ENCODE measurements around the gene ZFR. TPM values are rescaled to one million over a fixed set of nuclear protein-coding genes. Genes with fewer than 3 reads are reported as not detected.

The ZFR gene
- total RNA-seq, 3 donors from 2014 or later = 44.0 to 73.3 (median 44.7) TPM

DNA sequence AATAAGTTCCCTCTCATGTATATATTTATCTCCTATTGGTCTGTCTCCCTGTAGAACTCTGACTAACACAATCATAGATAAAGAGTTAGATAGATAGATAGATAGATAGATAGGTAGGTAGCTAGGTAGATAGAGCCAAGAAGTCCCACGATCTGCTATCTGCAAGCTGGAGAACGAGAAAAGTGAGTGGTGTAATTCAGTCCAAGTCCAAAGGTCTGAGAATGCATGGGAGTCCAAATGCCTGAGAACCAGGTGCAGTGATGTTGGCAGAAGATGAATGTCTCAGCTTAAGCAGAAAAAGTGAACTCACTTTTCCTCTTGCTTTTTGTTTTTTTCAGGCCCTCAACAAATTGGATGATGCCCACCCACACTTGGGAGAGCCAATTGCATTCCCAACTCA, 37.7 kb upstream of the ZFR start:
- peak; percentile 56 for ATAC-seq
- H3K4me3 ChIP-seq = no peak overlapping the region
- DNase-seq = peak in 1 of 3 donors; percentile 19
- intact Hi-C loops (cut with DNase I, micrococcal nuclease) = no loop called here
- TF ChIP-seq, protein P1, sequence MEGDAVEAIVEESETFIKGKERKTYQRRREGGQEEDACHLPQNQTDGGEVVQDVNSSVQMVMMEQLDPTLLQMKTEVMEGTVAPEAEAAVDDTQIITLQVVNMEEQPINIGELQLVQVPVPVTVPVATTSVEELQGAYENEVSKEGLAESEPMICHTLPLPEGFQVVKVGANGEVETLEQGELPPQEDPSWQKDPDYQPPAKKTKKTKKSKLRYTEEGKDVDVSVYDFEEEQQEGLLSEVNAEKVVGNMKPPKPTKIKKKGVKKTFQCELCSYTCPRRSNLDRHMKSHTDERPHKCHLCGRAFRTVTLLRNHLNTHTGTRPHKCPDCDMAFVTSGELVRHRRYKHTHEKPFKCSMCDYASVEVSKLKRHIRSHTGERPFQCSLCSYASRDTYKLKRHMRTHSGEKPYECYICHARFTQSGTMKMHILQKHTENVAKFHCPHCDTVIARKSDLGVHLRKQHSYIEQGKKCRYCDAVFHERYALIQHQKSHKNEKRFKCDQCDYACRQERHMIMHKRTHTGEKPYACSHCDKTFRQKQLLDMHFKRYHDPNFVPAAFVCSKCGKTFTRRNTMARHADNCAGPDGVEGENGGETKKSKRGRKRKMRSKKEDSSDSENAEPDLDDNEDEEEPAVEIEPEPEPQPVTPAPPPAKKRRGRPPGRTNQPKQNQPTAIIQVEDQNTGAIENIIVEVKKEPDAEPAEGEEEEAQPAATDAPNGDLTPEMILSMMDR (IDR thresholded peaks at IDR 0.05) = no peak
- no peaks in the 10 kb centered on the region for H3K36me3 ChIP-seq (ENCODE audit: low read depth)
- H3K9me3 ChIP-seq = no peaks in the 10 kb centered on the region
- no peaks in the 10 kb centered on the region for H3K4me1 ChIP-seq (ENCODE audit: low read depth)

DNA sequence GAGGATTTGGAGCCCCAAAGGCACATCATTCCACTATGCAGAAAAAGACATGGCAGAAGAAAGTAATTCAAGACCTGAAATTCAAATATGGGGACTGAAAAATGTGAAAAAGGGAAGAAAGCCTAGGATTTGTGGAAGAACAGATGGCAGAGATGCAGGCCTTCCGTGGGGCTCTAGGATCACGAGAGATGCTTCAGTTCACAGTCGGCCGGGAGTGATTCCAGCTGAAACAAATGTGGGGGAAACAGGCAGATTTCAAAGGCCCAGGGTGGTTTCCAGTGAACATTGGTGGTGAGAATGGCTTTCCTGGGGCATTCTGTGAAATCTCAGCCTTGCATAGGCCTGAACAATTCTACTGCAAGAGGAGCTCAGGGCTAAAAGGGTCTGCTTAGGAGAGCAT, 34.6 kb upstream of the ZFR start:
- DNase-seq = no peak
- TF ChIP-seq, protein P1 (IDR thresholded peaks at IDR 0.05) = no peak

DNA sequence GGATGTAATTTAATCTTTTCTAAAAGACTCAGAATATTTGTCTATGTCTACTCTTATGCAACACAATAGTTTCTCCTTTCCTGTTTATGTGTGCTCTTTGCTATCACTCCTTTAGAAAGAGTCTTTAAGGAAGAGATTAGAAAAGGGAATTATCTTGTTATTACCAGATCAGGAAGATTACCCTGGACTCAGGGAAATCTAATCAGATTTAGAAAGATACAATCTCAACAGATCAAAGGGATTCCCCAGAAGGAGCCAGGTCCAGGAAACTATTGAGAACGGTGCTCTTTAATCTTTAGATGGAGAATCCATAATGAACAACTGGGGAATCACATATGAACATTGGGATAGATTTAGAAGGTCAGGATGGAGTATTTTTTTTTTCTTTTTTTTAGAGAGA, 32.4 kb upstream of the ZFR start:
- peaks cover 6% of the 10 kb centered on the region for H3K4me1 ChIP-seq (ENCODE audit: low read depth)
- ATAC-seq (no peak), DNase-seq (no peak)
- no peaks in the 10 kb centered on the region for H3K36me3 ChIP-seq (ENCODE audit: low read depth)
- intact Hi-C loops (cut with DNase I, micrococcal nuclease) = no loop called here
- no peak overlapping the region for H3K4me3 ChIP-seq
- TF ChIP-seq, protein P1 (IDR thresholded peaks at IDR 0.05) = no peak
- H3K9me3 ChIP-seq = no peaks in the 10 kb centered on the region

More for the DNA sequence above, 34.6 kb upstream of the ZFR start:
- H3K9me3 ChIP-seq = no peaks in the 10 kb centered on the region
- H3K4me1 ChIP-seq (ENCODE audit: low read depth) = peaks cover 6% of the 10 kb centered on the region
- intact Hi-C loops (cut with DNase I, micrococcal nuclease) = no loop called here
- no peak for ATAC-seq
- H3K4me3 ChIP-seq = no peak overlapping the region
- no peaks in the 10 kb centered on the region for H3K36me3 ChIP-seq (ENCODE audit: low read depth)

DNA sequence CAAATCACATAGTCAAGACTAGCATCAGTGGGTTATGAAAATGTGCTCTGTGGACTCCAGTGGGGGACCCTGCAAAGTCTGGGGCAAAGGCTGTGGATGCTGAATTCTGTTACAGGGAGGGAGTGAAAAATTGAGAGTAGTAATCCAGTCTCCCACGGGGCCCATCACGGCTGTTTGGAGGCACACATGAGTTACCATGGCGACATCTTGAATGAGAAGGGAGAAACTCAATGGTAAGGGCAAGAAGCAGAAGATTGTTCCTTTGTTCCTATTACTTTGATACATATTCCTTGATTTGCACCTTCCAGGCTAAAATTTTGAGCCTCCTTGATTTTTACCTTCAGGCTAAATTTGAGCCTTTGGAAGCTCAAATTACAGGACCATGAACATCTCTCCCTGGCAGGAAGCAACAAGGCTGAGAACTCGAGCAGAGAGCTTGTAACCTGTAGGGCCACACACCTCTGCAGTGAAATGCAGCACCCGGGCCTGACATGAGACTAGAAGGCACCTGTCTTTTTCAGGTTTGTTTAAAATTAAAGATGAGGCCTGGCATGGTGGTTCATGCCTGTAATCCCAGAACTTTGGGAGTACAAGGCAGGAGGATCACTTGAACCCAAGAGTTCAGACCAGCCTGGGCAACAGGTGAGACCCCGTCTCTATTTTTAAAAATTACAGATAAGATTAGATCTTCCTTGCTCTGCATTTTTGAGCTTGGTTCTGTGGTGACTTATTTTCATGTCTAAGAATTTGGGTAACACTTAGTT, 31.0 kb upstream of the ZFR start:
- no peak overlapping the region for H3K4me3 ChIP-seq
- no peak for DNase-seq
- H3K36me3 ChIP-seq (ENCODE audit: low read depth) = no peaks in the 10 kb centered on the region
- TF ChIP-seq, protein P1 (IDR thresholded peaks at IDR 0.05) = no peak
- intact Hi-C loops (cut with DNase I, micrococcal nuclease) = no loop called here
- H3K9me3 ChIP-seq = no peaks in the 10 kb centered on the region
- no peak for ATAC-seq
- H3K4me1 ChIP-seq (ENCODE audit: low read depth) = peaks cover 6% of the 10 kb centered on the region

DNA sequence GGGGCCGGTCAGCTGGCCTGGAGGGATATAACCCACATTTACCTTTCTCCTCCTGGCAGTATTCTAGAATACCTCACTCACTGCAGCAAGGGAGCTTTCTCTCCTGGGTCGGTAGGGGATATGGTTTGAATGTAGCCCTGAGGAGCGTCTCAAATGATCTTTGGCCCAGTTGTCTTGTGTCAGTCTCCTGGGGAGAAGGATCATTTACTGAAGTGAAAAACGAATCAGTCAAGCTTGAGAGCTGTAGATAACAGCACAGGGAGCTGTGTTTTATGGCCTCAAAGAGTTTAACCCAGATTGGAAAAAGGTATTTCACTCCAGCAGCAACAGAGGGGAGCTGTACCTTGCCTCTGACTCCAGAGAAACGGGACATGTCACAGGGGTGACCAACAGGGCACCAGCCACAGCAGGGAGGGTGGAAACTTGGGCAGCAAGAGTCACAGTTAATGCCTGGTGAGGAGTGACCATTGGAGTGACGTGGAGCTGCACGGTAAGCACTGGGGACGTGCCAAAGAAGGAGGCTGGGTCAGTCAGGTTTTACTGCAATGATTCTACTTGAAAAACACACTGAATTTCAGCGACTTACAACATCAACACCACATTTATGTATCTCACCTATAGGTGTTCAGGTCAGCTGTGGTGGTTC, 29.8 kb upstream of the ZFR start:
- Histone ChIP-seq H3K4me3 (no peak overlapping the region), H3K36me3 (ENCODE audit: low read depth) (no peaks in the 10 kb centered on the region), H3K9me3 (no peaks in the 10 kb centered on the region), H3K4me1 (ENCODE audit: low read depth) (peaks cover 6% of the 10 kb centered on the region)
- intact Hi-C loops (cut with DNase I, micrococcal nuclease) = no loop called here
- DNase-seq (peak in 2 of 3 donors; percentile 19 to 47), ATAC-seq (peak; percentile 64)
- TF ChIP-seq, protein P1 (IDR thresholded peaks at IDR 0.05) = no peak
